ENCODE measurements around the gene IL1A.

- TF ChIP-seq CTCF (conservative IDR thresholded peaks at IDR 0.05; ENCODE audit: low read depth, low read length) (no peak), EZH2 (IDR thresholded peaks at IDR 0.05; ENCODE audit: borderline replicate concordance, low read depth, low read length, poor library complexity, severe bottlenecking) (no peak)
Observed at GRCh38 chr2:112731479-112731878, 52.8 kb downstream of the IL1A start.
